ENCODE data around the gene VEZT.

Gene VEZT

GRCh38 chr12:95200128-95200894 is 17.3 kb upstream of the VEZT start:
- no peak for DNase-seq (ENCODE audit: low read depth in 4 of 4, low spot score in 1 of 4)

GRCh38 chr12:95201056-95201670 is 16.4 kb upstream of the VEZT start:
- DNase-seq (ENCODE audit: low read depth in 4 of 4, low spot score in 1 of 4) = no peak

DNA sequence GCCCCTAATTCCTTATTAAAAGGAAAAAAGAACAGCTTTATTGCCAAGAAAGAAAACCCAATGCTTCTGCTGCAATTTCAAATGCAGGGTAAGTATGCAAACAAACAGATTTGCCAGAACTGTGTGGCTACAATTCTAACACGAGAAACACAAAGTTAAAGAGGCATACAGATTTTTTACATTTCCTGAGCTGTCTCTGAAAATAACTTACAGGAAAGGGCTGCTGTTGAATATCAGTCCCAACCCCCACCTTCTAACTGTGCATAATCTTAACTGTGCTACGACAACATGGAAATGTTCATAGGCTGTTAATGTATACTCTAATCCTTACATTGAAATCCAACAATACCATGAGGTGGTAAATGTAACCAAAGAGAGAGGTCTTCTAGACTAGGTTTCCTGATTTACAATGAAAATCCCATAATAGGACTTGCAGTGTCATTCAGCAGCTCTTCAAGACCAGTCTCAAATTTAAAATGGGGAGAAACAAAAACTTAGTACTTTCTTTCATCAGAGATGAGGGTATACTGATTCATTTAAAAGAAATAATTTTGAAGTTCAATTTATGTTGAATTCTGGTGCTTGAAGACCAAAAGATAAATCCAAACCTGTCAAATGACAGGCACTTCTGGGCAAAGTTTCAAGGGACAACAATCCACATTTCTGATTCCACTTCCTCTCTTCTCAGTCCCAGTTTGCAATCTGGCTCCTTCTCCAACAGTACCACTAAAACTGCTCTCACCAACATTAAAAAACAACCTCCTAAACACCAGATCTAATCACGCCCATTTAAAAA is 14.7 kb upstream of the VEZT start:
- DNase-seq (ENCODE audit: low read depth in 4 of 4, low spot score in 1 of 4) = no peak

GRCh38 chr12:95203487-95204030 is 14.0 kb upstream of the VEZT start:
- DNase-seq (ENCODE audit: low read depth in 4 of 4, low spot score in 1 of 4) = no peak

DNA sequence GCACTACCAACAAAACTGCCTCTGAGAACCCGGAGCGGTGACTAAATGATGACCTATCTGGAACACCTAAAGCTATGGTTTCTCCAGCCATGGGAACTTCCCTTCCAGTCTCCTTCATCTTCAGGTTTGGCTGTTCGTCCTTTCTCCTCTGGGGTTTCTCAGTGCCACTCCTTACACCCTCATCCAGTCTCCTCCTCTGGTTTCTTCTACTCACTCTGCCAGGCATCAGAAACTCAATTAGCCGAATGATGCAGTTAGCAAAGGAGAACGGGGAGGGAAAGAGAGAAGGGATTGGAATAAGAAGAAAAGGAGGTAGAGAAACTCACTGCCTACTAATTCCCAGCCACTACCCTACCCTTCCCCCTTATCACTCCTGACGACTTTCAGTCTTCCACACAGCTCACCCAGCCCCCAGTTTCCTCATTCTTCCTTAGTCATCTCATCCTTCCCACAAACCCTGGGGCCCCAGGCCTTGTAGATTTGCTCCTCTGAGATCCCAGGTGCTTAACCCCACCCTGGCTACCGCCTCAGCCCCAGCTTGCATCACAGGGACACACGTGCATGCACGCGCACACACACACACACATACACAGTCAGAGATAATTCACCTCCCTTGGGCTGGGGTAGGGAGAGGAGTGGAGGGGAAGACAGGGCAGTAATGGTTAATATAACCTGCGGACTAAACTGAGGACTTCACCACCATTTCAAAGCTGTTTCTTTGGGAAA is 13.3 kb upstream of the VEZT start:
- no peak for DNase-seq (ENCODE audit: low read depth in 4 of 4, low spot score in 1 of 4)

DNA sequence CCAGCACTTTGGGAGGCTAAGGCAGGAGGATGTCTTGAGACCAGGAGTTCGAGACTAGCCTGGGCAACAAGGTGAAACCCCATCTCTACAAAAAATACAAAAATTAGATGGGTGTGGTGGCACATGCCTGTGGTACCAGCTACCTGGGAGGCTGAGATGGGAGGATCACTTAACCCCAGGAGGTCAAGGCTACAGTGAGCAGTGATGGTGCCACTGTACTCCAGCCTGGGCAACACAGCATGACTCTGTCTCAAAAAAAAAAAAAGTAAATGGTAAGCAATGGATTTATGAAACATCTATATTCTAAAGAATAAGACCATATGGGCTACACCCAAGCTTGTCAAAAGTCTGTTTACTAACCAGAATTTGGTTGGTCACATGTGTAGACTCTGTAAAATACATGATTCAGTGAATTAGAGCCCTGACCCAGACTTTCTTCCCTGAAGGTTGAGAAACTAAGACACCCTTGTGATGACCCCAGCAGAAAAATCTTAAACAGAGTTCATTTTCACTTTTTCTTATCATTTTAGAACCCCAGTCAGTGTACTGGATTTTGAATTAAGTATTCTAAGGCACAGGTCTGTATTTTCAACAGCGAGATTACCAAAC is 12.5 kb upstream of the VEZT start:
- no peak for DNase-seq (ENCODE audit: low read depth in 4 of 4, low spot score in 1 of 4)

DNA sequence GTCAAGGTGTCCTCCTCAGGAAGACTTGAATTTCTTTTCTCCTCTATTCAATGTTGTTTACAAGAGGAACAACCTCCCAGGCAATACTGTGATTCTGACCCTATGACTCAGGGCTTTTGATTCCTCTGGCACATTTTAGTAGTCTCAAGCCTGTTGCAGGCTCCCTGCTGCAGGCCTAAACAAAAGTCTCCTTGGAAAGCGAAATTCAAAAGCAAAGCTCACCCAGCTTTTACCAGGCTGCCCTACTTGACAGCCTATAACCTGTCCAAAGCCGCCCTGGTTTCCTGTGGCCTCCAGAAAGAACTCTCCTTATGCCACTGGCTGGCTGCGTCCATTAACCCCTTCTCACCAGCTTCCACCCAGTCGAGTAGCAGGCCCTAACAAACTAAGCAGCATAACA is 11.9 kb upstream of the VEZT start:
- no peak for DNase-seq (ENCODE audit: low read depth in 4 of 4, low spot score in 1 of 4)

DNA sequence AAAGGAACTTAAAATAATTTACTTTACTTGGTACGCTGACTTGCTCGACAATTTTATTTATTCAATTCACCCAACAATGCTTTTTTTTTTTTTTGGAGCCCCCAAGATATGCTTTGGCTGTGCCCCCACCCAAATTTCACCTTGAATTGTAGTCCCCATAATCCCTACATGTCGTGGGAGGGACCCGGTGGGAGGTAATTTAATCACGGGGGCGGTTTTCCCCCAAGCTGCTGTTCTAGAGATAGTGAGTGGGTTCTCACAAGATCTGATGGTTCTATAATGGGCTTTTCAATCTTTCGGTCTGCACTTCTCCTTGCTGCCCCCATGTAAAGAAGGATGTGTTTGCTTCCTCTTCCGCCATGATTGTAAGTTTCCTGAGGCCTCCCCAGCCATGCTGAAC is 10.7 kb upstream of the VEZT start:
- DNase-seq (ENCODE audit: low read depth in 4 of 4, low spot score in 1 of 4) = no peak

DNA sequence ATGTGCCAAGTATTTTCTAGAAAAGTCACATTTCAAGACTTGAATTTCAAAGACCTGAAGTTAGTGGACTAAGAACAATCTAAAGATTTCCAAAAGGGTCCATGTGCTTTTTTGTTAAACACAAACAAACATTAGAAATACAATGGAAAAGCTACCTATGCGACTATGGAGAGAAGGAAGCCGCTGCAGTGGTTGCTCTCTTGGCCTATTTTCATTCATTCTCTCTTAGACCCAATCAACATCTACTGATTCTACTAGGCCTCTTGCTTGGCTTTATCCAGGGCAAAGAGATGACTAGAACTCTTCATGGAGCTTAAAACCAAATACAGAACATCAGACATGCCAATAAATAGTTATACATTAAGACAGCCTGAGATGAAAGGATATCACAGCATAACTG is 10.2 kb upstream of the VEZT start:
- no peak for DNase-seq (ENCODE audit: low read depth in 4 of 4, low spot score in 1 of 4)

GRCh38 chr12:95208678-95209077 is 8.9 kb upstream of the VEZT start:
- no peak for DNase-seq (ENCODE audit: low read depth in 4 of 4, low spot score in 1 of 4)

DNA sequence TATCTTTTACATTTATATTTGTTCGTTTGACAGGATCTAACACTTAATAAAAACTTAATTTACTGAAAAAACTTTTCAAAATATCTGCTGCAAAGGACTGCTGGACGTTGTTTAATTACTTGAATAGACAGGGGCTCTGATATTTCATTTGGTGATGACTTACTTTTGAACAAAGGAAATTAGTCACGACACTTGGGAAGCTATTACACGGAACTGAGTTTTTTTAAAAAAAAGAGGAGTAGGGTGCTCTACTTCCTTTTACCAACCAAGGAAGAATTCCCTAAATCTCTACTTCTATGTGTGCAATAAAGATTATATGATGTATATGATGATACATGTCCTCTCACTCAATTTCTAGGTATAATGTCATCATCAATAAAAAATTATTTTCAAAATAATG is 5.0 kb upstream of the VEZT start:
- DNase-seq (ENCODE audit: low read depth in 4 of 4, low spot score in 1 of 4) = no peak

DNA sequence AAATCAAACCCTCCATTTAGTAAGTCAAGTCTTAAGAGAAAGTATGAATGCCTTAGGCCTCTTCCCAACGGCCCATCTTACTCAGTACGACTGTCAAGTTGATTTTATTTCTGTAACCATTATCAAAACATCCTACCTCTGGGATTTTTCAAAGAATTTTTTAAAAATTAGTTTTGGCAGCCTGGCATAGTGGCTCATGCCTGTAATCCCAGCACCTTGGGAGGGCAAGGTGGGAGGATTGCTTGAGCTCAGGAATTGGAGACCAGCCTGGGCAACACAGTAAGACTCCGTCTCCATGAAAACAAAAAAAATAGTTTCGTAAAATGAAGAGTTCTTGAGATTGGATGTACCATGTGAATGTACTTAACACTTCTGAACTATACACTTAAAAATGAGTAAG is 4.5 kb upstream of the VEZT start:
- DNase-seq (ENCODE audit: low read depth in 4 of 4, low spot score in 1 of 4) = no peak

DNA sequence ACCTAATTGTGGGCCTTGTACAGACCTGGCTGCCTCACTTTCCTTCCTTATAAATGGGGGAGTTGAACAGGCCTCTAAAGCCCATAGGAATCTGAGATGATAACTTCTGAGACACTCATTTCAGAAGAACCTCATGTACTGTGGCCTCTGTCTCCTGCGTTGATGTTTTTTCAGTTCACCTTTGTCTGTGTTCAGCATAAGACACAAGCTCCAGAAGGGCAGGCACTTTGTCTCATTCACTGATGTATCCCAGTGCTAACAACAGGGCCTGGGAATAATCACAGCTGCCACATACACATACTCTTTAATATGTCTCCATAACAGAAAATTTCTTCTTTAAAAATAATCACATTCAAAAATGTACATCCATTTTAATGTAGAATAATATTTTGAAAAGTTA is 3.7 kb upstream of the VEZT start:
- DNase-seq (ENCODE audit: low read depth in 4 of 4, low spot score in 1 of 4) = no peak

DNA sequence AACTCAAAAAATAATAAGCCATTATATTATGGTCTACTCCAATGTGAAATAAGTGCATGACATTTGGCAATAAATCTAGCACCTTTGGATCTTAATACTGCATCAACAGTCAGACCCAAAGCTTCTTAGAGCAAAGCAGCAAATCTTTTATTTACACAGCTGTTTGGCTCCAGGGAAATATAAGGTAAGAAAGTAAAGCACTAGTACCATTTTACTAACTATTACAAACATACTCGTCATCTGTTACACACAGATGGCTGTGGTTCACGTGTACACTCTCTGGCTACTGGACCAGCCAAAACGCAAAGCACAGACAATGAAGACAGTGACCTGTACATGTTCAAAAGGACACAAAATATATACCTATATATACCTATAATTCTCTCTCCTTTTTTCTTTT is 3.1 kb upstream of the VEZT start:
- no peak for DNase-seq (ENCODE audit: low read depth in 4 of 4, low spot score in 1 of 4)

- DNase-seq (ENCODE audit: low read depth in 4 of 4, low spot score in 1 of 4) = no peak
Measured at GRCh38 chr12:95215949-95216348, 1.7 kb upstream of the VEZT start.

GRCh38 chr12:95216711-95217376 is 763 bp upstream of the VEZT start:
- DNase-seq (ENCODE audit: low read depth in 4 of 4, low spot score in 1 of 4) = no peak

GRCh38 chr12:95218150-95219133 is 835 bp downstream of the VEZT start:
- DNase-seq (ENCODE audit: low read depth in 4 of 4, low spot score in 1 of 4) = peak in 2 of 4 experiments; percentile 13 to 49

DNA sequence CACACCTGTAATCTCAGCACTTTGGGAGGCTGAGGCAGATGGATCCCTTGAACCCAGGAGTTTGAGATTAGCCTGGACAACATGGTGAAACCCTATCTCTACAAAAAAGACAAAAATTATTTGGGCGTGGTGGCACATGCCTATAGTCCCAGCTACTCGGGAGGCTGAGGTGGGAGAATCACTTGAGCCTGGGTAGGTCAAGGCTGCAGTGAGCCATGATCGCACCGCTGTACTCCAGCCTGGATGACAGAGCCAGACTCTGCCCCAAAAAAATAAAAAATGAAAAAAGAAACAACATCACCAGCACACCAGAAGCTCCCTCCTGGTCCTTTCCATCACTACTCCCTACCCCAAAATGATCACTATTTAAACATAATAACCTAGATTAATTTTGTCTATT is 2.6 kb downstream of the VEZT start:
- DNase-seq (ENCODE audit: low read depth in 4 of 4, low spot score in 1 of 4) = no peak

GRCh38 chr12:95220726-95221125 is 3.1 kb downstream of the VEZT start:
- no peak for DNase-seq (ENCODE audit: low read depth in 4 of 4, low spot score in 1 of 4)

Data from stimulated activated CD4-positive, alpha-beta T cell treated with anti-CD3 and anti-CD28 coated beads, Interleukin-1b, Interleukin-23, amount 100 ng/mL, for 24 hours (primary cell).